RWPE2 (cell line): ENCODE data around the gene MRPL1.
"Not testable (repeated sequence)": the region's sequence is repeated elsewhere in the genome, so short reads cannot be mapped to it uniquely, and the experiment has no call there.

Experiments
- ATAC-seq: fragments of 200-7000 bp; cut with Tn5 transposase; 3 replicates; pipeline ENCODE4 v1.9.1; 2021; ENCODE audit warnings: low read depth
- DNase-seq: peaks from one replicate; pipeline ENCODE4 v3.0.0-alpha.2; 2020; ENCODE audit warnings: low spot score
- H3K27ac ChIP-seq: fragments of 450-650 bp; 2 replicates; pipeline ENCODE4 v1.5.1; 2017; ENCODE audit warnings: mild to moderate bottlenecking; ENCODE audit not compliant: poor library complexity, severe bottlenecking
- H3K27me3 ChIP-seq: fragments of 250-450 bp; sonication (Bioruptor Pico); 2 replicates; pipeline ENCODE4 v1.5.1; 2021; ENCODE audit warnings: mild to moderate bottlenecking, moderate library complexity; ENCODE audit not compliant: insufficient read depth, poor library complexity, severe bottlenecking
- H3K36me3 ChIP-seq: fragments of 250-450 bp; sonication (Bioruptor Pico); 2 replicates; pipeline ENCODE4 v1.5.1; 2020; ENCODE audit warnings: low read depth, mild to moderate bottlenecking, moderate library complexity
- H3K4me1 ChIP-seq: fragments of 250-450 bp; sonication (Bioruptor Pico); 2 replicates; pipeline ENCODE4 v1.5.1; 2021; ENCODE audit warnings: mild to moderate bottlenecking, moderate library complexity; ENCODE audit not compliant: insufficient read depth, poor library complexity, severe bottlenecking
- H3K4me3 ChIP-seq: fragments of 250-450 bp; sonication (Bioruptor Pico); 2 replicates; pipeline ENCODE4 v1.5.1; 2021; ENCODE audit warnings: mild to moderate bottlenecking, moderate library complexity; ENCODE audit not compliant: severe bottlenecking
- H3K9me3 ChIP-seq: fragments of 250-450 bp; sonication (Bioruptor Pico); 2 replicates; pipeline ENCODE4 v1.5.1; 2021; ENCODE audit warnings: mild to moderate bottlenecking, moderate library complexity; ENCODE audit not compliant: severe bottlenecking
- CTCF ChIP-seq: fragments of 450-650 bp; IDR thresholded peaks from one replicate; pipeline ENCODE4 v1.5.1; 2017; ENCODE audit warnings: mild to moderate bottlenecking, moderate library complexity; ENCODE audit not compliant: poor library complexity, severe bottlenecking

Gene MRPL1

GRCh38 chr4:77963004-77963403, 100.4 kb downstream of the MRPL1 start:
- H3K36me3 ChIP-seq: no peaks in the 10 kb centered on the region
- DNase-seq: no peak

GRCh38 chr4:77973657-77974056, 111.0 kb downstream of the MRPL1 start:
- H3K36me3 ChIP-seq, H3K4me3 ChIP-seq, DNase-seq, H3K27me3 ChIP-seq, ATAC-seq, H3K27ac ChIP-seq, H3K9me3 ChIP-seq, H3K4me1 ChIP-seq: not testable (repeated sequence)

More at GRCh38 chr4:77963004-77963403, 100.4 kb downstream of the MRPL1 start:
- no peak for TF ChIP-seq CTCF
- no peaks in the 10 kb centered on the region for H3K4me1 ChIP-seq
- no peak overlapping the region for H3K4me3 ChIP-seq
- no peaks in the 10 kb centered on the region for H3K9me3 ChIP-seq
- H3K27me3 ChIP-seq: no peaks in the 10 kb centered on the region
- ATAC-seq: no peak
- no peak overlapping the region for H3K27ac ChIP-seq

GRCh38 chr4:77982900-77983540, 120.4 kb downstream of the MRPL1 start:
- not testable (repeated sequence) for DNase-seq, H3K27me3 ChIP-seq, ATAC-seq, H3K9me3 ChIP-seq, H3K36me3 ChIP-seq, H3K4me1 ChIP-seq, H3K27ac ChIP-seq, H3K4me3 ChIP-seq

GRCh38 chr4:77983612-77984311, 121.1 kb downstream of the MRPL1 start:
- not testable (repeated sequence) for H3K36me3 ChIP-seq, ATAC-seq, H3K4me1 ChIP-seq, H3K27me3 ChIP-seq, H3K27ac ChIP-seq, H3K9me3 ChIP-seq, H3K4me3 ChIP-seq, DNase-seq

GRCh38 chr4:77989968-77990367, 127.3 kb downstream of the MRPL1 start:
- DNase-seq (no peak), ATAC-seq (no peak)
- Histone ChIP-seq H3K27me3 (no peaks in the 10 kb centered on the region), H3K36me3 (no peaks in the 10 kb centered on the region), H3K4me1 (no peaks in the 10 kb centered on the region), H3K27ac (no peak overlapping the region), H3K4me3 (no peak overlapping the region), H3K9me3 (no peaks in the 10 kb centered on the region)
- TF ChIP-seq CTCF: no peak

GRCh38 chr4:77990456-77990855, 127.8 kb downstream of the MRPL1 start:
- Histone ChIP-seq H3K4me3 (no peak overlapping the region), H3K36me3 (no peaks in the 10 kb centered on the region), H3K9me3 (no peaks in the 10 kb centered on the region), H3K27ac (no peak overlapping the region), H3K27me3 (no peaks in the 10 kb centered on the region), H3K4me1 (no peaks in the 10 kb centered on the region)
- no peak for TF ChIP-seq CTCF
- DNase-seq (no peak), ATAC-seq (no peak)
